Activated CD4-positive, alpha-beta T cell treated with anti-CD3 and anti-CD28 coated beads for 48 hours (primary cell): ENCODE data around the gene CLDN14.

Experiments used
- DNase-seq: peaks from one replicate; pipeline ENCODE4 v3.0.0-alpha.2; 2020

The CLDN14 gene

DNA sequence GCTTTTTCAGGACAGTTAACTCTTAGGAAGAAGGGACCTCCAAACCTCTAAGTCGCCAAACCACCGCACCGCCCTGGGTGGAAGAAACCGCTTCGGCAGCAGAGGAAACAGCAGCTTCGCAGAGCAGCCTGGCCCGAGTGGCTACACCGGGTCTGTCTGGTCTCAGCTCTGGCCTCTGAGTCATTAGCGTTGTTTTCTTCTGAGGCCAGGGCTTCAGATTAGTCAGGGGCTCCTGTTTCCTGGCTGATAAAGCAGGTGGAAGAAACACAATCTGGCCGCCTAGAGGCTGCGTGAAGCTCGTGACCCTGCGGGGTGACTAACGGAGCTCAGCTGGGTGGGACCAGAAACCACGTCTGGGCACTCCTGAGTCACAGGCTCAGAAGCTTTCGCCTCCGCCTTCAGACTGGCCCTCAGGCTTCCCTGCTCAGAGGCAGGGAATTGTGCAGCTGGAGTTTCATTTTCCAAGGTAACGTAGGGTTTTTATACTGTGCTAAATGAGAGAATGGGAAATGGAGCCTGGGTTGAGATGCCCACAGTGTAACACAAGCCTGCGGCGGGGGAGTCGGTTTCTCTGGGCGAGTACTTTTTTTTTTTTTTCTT is 49.9 kb downstream of the CLDN14 start:
- peak; percentile 88 for DNase-seq

DNA sequence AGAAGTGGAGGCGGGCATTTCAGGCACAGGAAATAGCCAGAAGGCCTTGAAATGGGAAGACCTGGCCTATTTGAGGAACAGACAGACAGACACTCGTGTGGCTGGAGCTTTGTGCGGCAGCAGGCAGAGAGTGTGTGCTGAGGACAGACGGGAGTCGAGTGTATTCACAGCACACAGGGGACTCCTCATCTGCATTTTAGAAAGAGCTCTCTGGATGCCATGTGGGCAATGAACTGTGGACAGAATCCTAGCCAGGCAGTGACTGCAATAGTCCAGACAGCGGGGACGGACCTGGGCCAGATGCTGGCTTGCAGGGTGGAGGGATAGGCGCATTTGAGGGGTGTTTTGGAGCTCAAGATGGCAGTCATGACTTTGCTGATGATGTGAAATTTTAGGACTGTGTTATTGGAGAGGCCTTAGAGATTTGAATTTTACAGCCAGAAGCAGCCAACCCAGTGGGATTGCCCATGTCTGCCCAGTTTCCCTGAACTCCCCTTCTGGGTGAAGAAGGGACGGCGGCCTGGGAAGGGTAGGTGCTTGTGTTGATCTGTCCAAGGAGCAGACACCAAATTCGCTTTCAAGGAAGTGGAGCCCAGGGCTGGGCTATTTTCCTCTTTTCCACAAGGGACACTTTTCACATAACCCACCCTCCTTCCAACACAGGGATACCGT is 51.0 kb downstream of the CLDN14 start:
- no peak for DNase-seq

DNA sequence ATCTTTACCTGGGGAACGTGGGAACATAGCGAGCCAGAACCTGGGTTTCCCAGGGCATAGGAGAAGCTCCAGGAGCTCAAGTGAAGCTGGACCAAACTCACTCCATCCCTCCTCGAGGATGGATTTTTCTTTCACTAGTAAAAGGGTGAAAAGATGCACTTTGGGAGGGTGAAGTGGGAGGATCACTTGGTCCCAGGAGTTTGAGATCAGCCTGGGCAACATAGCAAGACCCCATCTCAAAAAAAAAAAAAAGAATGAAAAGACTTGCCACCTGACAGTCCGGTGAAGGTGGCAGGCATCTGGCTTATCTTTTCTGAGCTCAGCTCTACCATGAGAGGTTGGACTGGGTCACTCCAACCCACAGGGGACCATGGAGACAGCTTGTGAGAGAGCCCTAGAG is 52.4 kb downstream of the CLDN14 start:
- no peak for DNase-seq

DNA sequence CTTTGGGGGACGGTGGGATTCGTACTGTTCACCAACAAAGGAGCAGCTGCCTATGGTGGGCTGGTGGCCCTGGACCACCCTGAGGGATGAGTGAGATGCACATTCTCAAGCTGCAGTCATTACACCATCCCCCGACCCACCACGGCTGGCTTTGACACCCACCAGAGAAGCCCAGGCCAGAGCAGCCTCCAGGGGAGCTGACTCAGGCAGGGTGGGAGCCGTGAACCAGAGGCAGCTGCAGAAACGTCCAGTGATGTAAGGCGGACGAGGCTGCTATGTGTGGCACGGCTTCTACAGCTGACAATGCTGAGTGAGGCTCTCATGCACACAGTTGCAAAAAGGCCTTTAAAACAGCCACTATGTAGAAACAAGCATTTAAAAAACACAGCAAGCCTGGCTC is 54.6 kb downstream of the CLDN14 start:
- no peak for DNase-seq

DNA sequence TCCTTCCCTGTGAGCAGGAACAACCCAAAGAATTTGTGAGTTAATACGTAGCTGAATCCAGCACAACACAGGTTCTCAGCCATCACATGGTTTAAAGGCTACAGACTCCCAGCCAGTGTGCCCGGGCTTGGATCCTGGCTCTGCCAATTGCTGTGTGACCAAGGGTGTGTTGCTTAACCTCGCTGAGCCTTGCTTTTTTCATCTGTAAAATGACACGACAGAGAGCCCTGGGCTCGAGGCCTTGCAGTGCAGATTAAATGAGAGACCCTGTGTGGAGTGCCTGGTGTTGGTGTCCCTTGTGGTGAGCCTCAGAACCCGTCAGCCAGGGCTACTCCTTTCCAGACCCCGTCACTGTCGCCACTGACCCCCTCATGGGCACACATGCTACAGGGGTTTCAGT is 55.3 kb downstream of the CLDN14 start:
- DNase-seq, result no peak

DNA sequence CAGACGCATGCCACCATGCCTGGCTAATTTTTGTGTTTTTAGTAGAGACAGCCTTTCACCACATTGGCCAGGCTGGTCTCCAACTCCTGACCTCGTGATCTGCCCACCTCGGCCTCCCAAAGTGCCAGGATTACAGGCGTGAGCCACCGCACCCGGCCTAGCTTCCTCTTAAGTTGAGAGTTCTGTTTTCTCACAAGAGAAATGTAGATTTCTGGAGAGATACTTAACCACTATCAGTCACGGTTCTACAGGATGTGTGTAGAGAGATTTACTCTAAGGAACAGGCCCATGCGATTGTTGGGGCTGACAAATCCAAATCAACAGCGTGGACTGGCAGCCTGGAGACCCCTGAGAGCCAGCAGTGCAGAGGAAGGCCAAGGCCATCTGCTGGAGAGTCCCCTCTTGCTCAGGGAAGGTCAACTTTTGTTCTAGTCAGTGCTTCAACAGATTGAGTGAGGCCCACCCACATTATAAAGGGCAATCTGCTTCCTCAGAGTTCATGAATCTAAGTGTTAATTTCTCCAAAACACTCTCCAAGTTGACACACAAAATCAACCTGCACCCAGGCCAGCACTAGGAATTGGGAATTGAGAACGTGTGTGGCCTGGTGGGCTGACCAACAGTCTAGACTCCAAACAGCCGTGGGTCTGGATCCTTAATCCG is 56.0 kb downstream of the CLDN14 start:
- DNase-seq, result no peak

DNA sequence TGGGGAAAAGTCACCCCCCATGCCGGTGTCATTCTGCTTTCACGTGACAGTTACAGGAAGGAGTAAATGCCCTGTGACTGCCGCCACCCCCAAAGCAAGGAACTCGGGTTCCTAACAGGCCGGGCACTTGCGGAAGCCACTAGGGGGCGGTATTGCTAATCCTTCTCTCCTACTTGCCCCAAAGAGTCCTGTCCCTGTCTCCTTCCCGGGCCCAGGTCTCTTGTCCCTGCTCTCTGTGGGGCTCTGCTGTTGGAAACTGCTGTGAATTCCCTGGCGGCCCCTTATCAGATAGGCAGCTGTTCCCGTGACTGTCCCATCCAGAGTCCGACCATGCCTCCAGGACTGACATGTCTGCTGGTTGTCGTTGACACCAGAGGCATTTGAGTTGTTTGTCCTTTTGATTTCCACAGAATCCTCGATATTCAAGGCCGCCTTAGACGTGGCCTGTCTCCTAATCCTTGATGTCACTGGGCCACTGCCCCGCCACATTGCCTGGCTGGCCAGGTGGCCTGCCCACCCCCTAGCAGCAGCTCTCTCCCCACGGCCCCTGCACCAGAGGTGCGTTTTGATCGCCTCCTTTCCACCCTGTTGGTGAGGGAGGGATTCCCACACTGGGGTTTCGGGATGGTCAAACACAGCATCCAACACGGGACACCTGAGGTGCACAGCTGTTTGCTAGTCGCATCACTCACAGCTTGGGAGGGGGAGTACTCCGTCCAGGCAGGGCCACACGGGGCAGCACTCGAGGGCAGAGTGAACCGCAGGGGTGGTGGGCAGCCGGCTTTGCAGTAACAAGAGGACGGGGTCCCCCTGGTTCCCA is 57.4 kb downstream of the CLDN14 start:
- peak; percentile 62 for DNase-seq

DNA sequence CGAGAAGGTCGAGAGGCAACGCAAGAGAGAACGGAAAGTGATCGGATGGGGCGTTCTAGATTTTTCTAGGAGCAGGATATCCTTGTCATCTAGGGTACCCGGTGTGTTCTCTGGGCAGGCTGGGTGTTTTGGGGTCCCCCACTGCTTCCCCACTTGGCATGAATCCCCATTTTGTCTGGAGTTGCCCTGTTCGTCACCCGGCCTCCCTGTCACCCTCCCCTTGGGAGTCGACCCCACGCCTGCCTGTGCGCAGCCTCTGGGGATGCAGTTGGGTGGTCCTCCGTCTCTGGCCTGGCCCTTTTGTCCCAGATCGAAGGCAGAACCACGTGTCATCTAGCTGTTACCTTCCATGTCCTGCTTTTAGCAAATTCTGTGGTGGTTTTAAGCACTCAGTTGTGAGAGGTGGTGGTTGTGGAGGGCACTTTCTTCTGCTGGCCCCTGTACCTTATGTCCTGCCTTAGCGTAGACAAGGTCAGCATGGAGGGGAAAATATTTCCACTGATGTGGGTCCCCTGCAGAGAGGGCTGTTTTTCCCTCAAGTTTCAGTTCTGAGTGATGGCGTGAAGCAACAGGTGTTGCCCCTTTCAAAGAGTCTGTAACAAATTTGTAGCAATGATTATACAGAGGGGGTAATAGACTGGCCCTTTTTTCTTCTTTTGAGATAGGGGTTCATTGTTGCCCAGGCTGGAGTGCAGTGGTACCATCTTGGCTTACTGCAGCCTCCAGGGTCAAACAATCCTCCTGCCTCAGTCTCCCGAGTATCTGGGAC is 59.2 kb downstream of the CLDN14 start:
- DNase-seq, result no peak

DNA sequence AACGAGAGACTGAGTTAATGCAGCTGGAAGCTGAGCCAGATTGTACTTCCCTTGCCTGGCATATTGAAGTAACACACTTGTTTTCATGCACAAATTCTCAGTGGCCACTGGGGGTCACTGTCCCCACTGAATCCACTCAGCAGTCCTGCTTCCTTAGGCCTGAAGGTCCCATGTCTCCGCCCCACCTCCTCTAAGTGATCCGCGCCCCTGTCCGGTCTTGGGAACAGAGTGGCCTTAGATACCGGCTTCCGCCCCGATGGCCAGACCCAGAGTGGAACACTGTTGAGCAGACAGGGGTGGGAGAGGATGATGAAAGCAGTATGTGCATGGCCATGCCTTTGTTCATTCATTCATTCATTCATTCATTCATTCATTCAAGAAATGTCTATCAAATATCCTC is 59.9 kb downstream of the CLDN14 start:
- DNase-seq, result peak; percentile 69

DNA sequence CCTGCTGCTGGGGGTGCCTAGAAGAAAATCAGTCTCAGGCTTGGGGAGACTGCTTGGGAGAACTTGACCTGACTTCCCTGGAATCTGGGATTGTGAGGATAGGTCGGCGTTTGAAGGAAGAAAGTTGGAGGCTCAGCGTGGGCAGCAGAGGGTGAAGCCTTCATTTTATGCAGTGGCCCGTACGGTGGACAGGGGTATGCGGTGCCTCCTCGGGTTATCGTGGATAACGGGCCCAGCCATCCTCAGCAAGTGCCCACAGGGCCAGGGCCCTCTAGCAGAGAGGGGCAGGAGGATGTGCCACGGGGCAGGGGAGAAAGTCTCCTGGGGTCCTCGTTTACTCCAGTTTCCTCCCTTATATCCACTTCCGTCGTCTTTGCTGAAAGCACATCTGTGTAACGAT is 60.7 kb downstream of the CLDN14 start:
- no peak for DNase-seq

DNA sequence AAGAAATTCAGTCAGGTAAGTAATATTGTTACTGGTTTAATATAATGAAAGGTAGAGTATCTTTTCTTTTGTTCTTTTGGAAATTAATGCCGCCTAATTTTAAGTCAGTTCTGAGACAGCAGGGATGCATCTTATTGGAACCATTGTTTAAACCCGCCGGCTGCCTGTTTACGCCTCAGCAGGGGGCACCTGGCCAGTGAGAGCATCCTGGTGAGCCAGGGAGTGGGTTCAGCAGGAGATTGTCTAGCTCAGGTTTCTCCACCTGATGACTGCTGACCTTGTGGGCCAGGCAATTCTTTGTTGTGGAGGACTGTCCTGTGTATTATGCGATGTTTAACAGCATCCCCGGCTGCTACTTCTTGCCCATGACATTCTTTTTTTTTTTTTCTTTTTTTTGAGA is 64.5 kb downstream of the CLDN14 start:
- no peak for DNase-seq

DNA sequence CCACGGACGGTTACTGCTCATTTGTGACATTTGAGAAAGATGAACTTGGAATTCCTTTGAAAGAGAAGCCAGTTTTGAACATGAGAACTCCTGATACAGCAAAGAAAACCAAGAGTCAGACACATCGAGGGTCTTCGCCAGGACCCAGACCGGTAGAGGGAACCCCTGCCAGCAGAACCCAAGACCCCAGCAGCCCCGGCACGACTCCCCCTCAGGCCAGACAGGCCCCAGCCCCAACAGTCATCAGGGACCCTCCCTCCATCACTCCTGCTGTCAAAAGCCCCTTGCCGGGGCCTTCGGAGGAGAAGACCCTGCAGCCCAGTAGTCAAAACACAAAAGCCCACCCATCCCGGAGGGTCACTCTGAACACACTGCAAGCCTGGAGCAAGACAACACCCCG is 67.0 kb downstream of the CLDN14 start:
- DNase-seq, result no peak

DNA sequence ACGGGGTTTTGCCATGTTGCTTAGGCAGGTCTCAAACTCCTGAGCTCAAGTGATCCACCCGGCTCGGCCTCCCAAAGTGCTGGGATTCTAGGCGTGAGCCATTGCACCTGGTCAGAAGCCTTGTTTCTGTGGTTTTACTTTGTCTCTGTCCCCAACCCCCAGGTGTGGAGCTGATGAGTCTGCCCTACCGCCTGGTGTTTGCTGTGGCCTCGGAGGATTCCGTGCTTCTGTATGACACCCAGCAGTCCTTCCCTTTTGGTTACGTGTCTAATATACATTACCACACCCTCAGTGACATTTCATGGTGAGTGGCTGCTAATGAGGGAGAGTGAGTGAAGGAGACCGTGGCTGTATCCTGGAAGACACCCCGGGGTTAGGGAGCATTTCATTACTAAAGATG is 68.6 kb downstream of the CLDN14 start:
- DNase-seq, result no peak
